KG1 (cell line): ENCODE measurements around the gene FNDC8.
"Not testable (repeated sequence)": the region's sequence is repeated elsewhere in the genome, so short reads cannot be mapped to it uniquely, and the experiment has no call there.

Experiments
- DNase-seq: peaks from one replicate; lab custom pipeline; 2025; lab: John Stamatoyannopoulos, UW

The FNDC8 gene

GRCh38 chr17:35170968-35171771 is 49.8 kb downstream of the FNDC8 start:
- no peak for DNase-seq

GRCh38 chr17:35171834-35172233 is 50.4 kb downstream of the FNDC8 start:
- DNase-seq = no peak

- DNase-seq = not testable (repeated sequence)
These were observed 50.9 kb downstream of the FNDC8 start for GRCh38 chr17:35172321-35172720.

- no peak for DNase-seq
These were observed 53.5 kb downstream of the FNDC8 start for GRCh38 chr17:35174835-35175334.

GRCh38 chr17:35175638-35176415 is 54.4 kb downstream of the FNDC8 start:
- no peak for DNase-seq

- no peak for DNase-seq
These were observed 55.5 kb downstream of the FNDC8 start for GRCh38 chr17:35176897-35177296.

- DNase-seq = not testable (repeated sequence)
These were observed 58.0 kb downstream of the FNDC8 start for GRCh38 chr17:35179379-35179778.
